ENCODE data around the gene KIRREL3. TPM values are rescaled to one million over a fixed set of nuclear protein-coding genes. Genes with fewer than 3 reads are reported as not detected.

KIRREL3 gene
- total and polyA plus RNA-seq, 2 of the 8 experiments (the other 6 are each of a cell fraction or from before 2014, with no cell fraction given), result 0.29 to 0.32 TPM

DNA sequence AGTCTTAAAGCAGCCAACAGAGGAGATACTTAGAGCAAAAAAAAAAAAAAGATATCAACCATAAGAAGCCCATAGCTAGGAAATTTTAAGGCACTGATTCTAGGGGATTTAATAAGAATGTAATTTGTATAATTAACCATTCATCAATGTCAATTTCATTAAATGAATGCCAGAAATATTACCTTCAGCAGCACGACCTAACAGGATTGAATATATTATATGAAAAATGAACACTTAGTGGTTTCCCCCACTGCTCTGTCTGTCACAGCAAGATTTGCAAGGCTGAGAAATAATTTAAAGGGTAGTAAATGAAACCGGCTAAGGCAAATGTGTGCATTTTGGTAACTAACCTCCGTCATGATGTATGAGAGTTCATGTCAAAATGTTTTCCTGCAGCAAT, 319.9 kb downstream of the KIRREL3 start (continued):
- TF ChIP-seq TCF12 (IDR thresholded peaks at IDR 0.05; ENCODE audit: low read depth, low read length), result no peak
- TF ChIP-seq FOSL1 (IDR thresholded peaks at IDR 0.05; ENCODE audit: insufficient read depth, low read depth, low read length), result no peak
- no peak for TF ChIP-seq GTF2F1 (IDR thresholded peaks at IDR 0.05; ENCODE audit: borderline replicate concordance, low read depth, low read length)
- no peak for TF ChIP-seq CHD2 (IDR thresholded peaks at IDR 0.05; ENCODE audit: low read length)

Data from H1 (cell line).